HEK293T (cell line): ENCODE measurements around the gene NRTN.

ENCODE experiments used
- ARNT ChIP-seq: fragments of 450-650 bp; IDR thresholded peaks from 2 replicates; pipeline ENCODE4 v1.6.1; 2017; ENCODE audit warnings: mild to moderate bottlenecking
- BHLHE40 ChIP-seq: fragments of 450-650 bp; IDR thresholded peaks from 2 replicates; pipeline ENCODE4 v1.6.1; 2016; ENCODE audit warnings: mild to moderate bottlenecking, moderate library complexity, borderline replicate concordance
- CTBP1 ChIP-seq: fragments of 450-650 bp; IDR thresholded peaks from 2 replicates; pipeline ENCODE4 v1.6.1; 2016; ENCODE audit warnings: borderline replicate concordance
- FOXA1 ChIP-seq: fragments of 450-650 bp; IDR thresholded peaks from 2 replicates; pipeline ENCODE4 v1.6.1; 2016; ENCODE audit warnings: mild to moderate bottlenecking
- FOXK2 ChIP-seq: fragments of 450-650 bp; IDR thresholded peaks from 2 replicates; pipeline ENCODE4 v1.6.1; 2016; ENCODE audit warnings: mild to moderate bottlenecking
- FOXM1 ChIP-seq: fragments of 450-650 bp; IDR thresholded peaks from 2 replicates; pipeline ENCODE4 v1.6.1; 2017; ENCODE audit warnings: mild to moderate bottlenecking, borderline replicate concordance
- HDGF ChIP-seq: fragments of 450-650 bp; IDR thresholded peaks from 2 replicates; pipeline ENCODE4 v1.6.1; 2017; ENCODE audit warnings: antibody characterized with exemption, borderline replicate concordance
- L3MBTL2 ChIP-seq: fragments of 450-650 bp; conservative IDR thresholded peaks from 2 replicates; pipeline ENCODE4 v1.6.1; 2016; ENCODE audit warnings: mild to moderate bottlenecking
- NFRKB ChIP-seq: fragments of 450-650 bp; IDR thresholded peaks from 2 replicates; pipeline ENCODE4 v1.6.1; 2016; ENCODE audit warnings: mild to moderate bottlenecking, moderate library complexity
- SP1 ChIP-seq: fragments of 450-650 bp; IDR thresholded peaks from 2 replicates; pipeline ENCODE4 v1.6.1; 2017
- SUZ12 ChIP-seq: fragments of 450-650 bp; IDR thresholded peaks from 2 replicates; pipeline ENCODE4 v1.6.1; 2016; ENCODE audit warnings: mild to moderate bottlenecking
- TARDBP ChIP-seq: fragments of 450-650 bp; IDR thresholded peaks from 2 replicates; pipeline ENCODE4 v1.6.1; 2016
- ZNF384 ChIP-seq: fragments of 450-650 bp; IDR thresholded peaks from 2 replicates; pipeline ENCODE4 v1.6.1; 2016

DNA sequence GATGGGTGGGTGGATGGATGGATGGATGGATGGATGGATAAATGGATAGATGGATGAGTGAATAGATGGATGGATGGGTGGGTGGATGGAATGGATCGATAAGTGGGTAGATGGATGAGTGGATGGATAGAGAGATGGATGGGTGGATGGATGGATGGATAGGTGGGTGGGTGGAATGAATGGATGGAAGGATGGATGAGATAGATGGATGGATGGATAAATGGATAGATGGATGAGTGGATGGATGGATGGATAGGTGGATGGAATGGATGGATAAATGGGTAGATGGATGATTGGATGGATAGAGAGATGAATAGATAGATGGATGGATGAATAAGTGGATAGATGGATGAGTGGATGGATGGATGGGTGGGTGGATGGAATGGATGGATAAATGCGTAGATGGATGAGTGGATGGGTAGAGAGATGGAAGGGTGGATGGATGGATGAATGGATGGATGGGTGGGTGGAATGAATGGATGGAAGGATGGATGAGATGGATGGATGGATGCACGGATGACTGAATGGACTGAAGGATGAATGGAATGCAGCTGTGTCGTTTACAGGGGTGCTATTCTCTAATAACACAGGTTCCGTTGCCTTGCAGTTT lies 42.2 kb upstream of the NRTN start:
- no peak for TF ChIP-seq ZNF384
- no peak for TF ChIP-seq NFRKB
- no peak for TF ChIP-seq CTBP1
- no peak for TF ChIP-seq FOXK2
- no peak for TF ChIP-seq SUZ12
- TF ChIP-seq ARNT: no peak
- no peak for TF ChIP-seq FOXA1
- no peak for TF ChIP-seq FOXM1
- TF ChIP-seq SP1: no peak
- no peak for TF ChIP-seq TARDBP
- TF ChIP-seq BHLHE40: no peak
- no peak for TF ChIP-seq HDGF
- no peak for TF ChIP-seq L3MBTL2
